Limb (tissue), 2 donors: ENCODE measurements around the gene TBPL1.
"Not testable (repeated sequence)": the region's sequence is repeated elsewhere in the genome, so short reads cannot be mapped to it uniquely, and the experiment has no call there.

Experiments used
- DNase-seq, 2 donors: peaks; one replicate each; pipeline ENCODE4 v3.0.0-alpha.2; 2016; ENCODE audit errors: extremely low spot score in 2 of 2

Gene TBPL1

DNA sequence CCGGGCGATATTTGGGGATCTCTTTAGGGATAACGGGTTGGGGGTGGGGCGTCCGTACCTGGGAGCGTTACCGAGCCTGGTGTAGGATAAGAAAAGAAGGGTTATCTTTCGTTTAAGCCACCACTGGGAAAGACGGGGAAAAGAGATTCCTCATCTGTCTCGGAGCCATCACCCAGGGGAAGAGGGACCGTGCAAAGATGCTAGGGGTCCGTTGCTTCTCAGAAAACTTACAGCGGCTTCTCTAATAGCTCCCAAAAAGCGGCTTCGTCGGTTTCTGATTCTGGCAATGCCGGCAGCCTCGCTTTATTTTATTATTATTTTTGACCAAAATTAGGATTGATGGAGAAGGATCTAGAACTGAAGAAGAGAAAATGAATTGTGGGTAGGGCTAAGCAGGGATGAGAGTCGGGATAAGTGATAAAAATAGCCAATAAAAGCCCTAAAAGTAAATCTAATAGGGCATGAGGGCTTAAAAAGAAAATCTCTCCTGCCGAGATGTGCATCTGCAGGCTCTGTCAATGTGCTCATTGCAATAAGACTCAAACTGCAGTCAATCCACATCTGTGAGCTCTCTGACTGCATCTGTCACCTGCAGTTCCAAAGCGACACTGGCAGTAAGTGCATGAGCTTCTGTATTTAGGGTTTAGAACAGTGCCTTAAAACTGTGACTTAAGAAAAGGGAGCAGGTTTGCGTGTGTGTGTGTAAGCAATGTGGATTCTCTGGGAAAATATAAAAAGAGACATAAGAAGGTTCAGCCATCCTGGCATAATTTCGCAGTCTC is 801 bp downstream of the TBPL1 start:
- DNase-seq: no peak

DNA sequence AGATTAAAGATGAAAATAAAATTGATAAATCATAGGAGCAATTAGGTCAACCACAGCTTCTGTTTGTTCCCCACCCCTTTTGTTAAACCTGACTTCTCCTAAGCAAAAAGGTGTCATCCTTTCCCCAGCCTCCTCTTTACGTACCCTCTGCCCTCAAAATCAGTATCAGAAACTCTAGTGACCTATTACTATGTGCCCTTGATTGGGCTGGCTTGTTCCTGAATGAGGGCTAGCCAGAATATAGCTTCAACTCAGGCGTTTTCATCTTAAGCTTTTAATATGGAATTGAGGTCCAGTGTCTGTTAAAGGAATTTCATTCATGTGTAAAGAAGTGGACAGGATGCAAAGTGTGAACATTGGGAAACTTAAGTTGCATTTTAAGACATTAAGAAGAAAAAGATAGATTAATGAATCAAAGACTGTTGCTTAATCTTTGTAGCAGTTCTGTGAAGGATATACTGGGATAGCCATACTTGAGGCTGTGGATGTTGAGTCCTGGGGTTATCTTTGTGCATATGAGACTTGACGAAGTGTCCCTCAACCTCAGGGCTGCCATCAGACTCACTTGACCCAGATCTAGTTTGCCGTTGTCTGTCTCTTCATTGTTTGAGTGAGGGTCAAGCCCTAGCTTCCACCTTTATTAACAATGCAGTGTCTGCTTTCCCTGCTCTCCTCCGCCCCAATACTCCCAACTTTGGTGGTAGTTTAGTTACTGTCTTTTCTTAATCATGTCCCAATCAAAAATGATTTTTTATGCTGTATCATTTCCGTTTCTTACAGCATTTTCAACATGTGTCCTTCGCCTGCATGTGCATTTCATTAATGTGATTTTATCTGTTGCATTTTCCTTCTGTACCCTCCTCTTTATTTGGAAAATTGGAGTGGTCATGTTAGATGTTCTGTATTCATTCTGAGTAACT is 1.9 kb downstream of the TBPL1 start:
- DNase-seq: no peak

GRCh38 chr6:133955582-133956415 is 2.8 kb downstream of the TBPL1 start:
- DNase-seq: no peak

DNA sequence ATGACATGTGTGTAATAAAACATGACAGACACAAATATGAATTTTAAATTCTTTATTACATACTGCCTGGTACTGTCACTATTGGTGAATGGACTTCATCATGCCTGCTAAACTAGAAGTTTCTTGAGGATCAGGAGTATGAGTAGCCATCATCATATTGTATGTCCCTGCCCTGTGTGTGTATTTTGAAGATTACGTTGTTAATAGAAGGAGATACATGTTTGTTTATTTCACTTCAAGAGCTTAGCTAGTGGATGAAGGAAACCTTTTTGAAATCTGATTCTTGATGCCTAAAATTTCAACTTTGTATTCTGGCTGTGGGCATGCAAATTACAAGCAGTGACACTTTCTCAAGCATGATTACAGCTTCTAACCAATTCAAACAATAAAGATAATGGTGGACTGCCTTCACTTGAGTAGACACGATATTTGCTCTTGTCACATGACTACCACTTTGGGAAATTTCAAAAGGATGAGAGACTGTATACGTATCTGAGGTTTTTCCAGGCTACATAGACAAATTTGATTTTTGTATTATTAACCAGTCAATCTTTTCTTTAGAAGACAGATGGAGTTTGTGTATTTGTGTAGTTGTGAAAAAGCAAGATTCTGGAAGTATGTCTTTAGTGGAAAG is 3.5 kb downstream of the TBPL1 start:
- DNase-seq: no peak

DNA sequence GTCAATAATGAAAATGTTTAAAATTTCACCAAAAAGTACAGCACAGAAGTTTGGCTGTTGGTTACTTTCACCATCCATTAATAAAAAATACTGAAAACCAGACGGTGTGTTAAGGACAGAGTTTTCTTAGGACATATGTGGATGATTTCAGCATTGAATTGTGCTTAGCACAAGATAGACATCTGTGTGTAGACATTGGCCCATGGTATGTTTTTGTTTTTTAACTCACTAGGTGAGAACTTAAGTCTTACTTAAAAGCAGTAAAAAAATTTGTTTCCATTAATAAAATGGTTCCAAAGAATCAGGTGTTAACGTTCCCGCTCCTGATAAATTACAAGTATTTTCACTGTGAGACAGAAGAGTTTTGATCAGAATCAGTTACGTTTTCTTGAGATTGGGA is 4.2 kb downstream of the TBPL1 start:
- no peak for DNase-seq

DNA sequence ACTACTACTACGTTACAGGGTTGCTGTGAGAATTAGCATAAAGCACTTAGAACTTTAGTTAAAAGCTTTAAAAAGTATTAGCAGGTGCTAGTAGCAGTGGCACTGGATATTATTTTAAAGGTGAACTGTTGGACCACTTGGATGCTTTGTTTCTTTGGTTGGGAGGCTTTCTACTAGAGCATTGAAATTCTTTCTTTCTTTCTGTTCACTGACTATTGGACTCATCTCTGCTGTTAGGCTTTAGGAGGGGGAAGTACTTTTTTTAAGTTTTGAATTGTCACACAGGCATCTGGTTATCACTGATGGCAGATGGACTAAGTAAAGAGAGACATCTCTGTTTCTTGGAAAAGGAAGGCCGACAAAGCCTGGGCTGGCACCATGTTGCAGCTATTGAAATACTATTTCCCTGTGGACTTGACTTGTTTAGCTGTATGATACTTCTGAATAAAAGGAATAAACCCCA is 4.8 kb downstream of the TBPL1 start:
- no peak for DNase-seq

GRCh38 chr6:133958791-133959190 is 5.8 kb downstream of the TBPL1 start:
- DNase-seq: no peak

GRCh38 chr6:133959667-133960368 is 6.8 kb downstream of the TBPL1 start:
- no peak for DNase-seq

- DNase-seq: no peak
Measured at GRCh38 chr6:133961831-133962230, 8.8 kb downstream of the TBPL1 start.

- DNase-seq: no peak
Measured at GRCh38 chr6:133964052-133964451, 11.0 kb downstream of the TBPL1 start.

- DNase-seq: no peak
Measured at GRCh38 chr6:133964702-133965101, 11.7 kb downstream of the TBPL1 start.

- DNase-seq: no peak
Measured at GRCh38 chr6:133965817-133966360, 12.9 kb downstream of the TBPL1 start.

DNA sequence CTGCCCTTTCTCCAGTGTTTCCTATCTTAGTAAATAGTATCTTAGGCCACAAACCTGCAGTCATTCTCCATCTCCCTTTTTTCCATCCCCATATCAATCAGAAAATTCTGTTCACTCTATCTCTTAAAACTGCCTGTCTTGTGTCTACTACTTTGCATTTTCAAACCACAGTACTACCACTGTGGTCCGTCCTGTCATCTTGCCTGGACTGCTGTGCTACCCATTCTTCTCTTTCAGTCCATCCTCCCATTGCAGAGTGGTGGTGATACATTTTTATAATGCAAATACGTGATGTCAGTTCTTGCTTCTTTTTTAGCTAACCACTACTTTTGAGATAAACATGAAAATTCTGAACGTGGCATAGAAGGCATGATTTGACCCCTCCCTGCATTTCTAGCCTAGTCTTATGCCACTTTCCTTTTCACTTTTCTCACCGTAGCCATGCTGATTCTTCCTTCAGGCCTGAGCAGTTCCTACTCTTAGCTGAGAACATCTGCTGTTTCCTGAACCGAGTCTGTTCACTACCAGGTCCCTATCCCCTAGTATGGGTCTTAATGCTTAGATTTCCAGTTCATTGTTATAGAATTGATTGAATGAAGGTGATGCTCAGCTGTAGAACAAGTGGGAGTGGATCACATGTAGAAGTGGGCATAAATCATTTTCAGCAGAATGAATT is 13.8 kb downstream of the TBPL1 start:
- no peak for DNase-seq

GRCh38 chr6:133967347-133967746 is 14.3 kb downstream of the TBPL1 start:
- DNase-seq: no peak

DNA sequence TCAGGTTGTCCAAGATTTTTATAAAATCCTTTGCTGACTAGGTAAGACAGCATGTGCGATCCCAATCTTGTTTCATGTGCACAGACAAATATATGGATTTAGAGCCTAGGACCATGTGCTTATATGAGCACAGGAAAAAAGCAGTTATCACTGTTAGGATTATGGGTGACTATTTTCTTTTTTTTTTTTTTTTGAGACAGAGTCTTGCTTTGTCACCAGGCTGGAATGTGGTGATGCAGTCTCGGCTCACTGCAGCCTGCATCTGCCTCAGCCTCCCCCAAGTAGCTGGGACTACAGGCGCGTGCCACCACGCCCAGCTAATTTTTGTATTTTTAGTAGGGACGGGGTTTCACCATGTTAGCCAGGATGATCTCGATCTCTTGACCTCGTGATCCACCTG is 14.8 kb downstream of the TBPL1 start:
- not testable (repeated sequence) for DNase-seq

GRCh38 chr6:133969285-133969920 is 16.4 kb downstream of the TBPL1 start:
- DNase-seq: no peak

- DNase-seq: no peak
Measured at GRCh38 chr6:133969921-133970295, 16.9 kb downstream of the TBPL1 start.

DNA sequence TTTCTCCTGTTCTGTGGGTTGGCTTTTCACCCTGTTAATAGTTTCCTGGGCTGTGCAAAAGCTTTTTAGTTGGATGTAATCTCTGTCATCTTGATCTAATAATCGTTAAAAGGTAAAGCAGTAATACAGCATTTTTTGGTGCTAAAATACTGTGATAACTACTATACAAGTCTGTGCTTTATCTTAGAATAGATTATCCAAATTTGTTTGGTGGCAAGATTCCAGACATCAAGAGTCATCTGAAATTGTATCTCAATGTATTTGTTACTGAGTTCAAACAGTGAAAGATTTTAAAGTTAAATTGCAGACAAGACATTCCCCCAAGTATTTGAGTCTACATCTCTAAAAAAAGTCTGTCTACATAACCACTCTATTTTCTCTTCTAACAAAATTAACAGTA is 18.8 kb downstream of the TBPL1 start:
- DNase-seq: no peak

DNA sequence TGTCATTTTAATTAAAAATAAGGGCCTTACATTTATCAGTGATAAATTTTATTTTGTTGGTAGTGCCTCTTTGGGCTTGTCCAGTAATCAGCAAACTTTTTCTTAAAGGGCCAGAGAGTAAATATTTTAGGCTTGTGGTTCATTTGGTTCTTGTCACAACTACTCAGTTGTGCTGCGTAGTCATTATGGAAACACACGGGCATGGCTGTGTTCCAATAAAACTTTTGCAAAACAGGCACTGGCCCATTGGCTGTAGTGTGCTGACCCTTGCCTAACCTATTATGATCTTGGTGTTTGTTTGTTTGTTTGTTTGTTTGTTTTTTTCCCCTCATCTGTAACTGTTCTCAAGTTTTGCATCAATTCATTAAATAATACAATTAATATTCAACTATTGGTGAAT is 19.4 kb downstream of the TBPL1 start:
- DNase-seq: no peak
